Naive B cell (primary cell): ENCODE results near the gene BTNL8. TPM values are rescaled to one million over a fixed set of nuclear protein-coding genes. Genes with fewer than 3 reads are reported as not detected.
"Not testable (repeated sequence)": the region's sequence is repeated elsewhere in the genome, so short reads cannot be mapped to it uniquely, and the experiment has no call there.

Experiments
- ATAC-seq, 2 donors: fragments of 150-1000 bp; cut with Tn5 transposase; 2 replicates each; pipeline ENCODE4 v1.10.0; 2021; ENCODE audit warnings: low read depth in 2 of 2, mild to moderate bottlenecking in 2 of 2, moderate library complexity in 2 of 2
- DNase-seq: peaks from one replicate; pipeline ENCODE4 v3.0.0; 2022
- H3K27ac Mint-ChIP-seq, 6 donors: one replicate each; pipeline ENCODE4 v1.8.0; 2020 to 2022; ENCODE audit warnings: mild to moderate bottlenecking in 6 of 6, mixed read lengths in 6 of 6, moderate library complexity in 5 of 6, inconsistent platforms in 2 of 6
- H3K27me3 Mint-ChIP-seq, 3 donors: one replicate each; pipeline ENCODE4 v1.8.0; 2021 to 2022; ENCODE audit warnings: mixed read lengths in 3 of 3, mild to moderate bottlenecking in 1 of 3
- H3K36me3 Mint-ChIP-seq, 2 donors: one replicate each; pipeline ENCODE4 v1.8.0; 2020 to 2022; ENCODE audit warnings: mixed read lengths in 2 of 2, inconsistent platforms in 1 of 2, mild to moderate bottlenecking in 1 of 2
- H3K4me1 Mint-ChIP-seq, 3 donors: one replicate each; pipeline ENCODE4 v1.8.0; 2020 to 2022; ENCODE audit warnings: mixed read lengths in 3 of 3, inconsistent platforms in 1 of 3, mild to moderate bottlenecking in 1 of 3, moderate library complexity in 1 of 3
- H3K4me3 Mint-ChIP-seq, 8 donors: one replicate each; pipeline ENCODE4 v1.8.0; 2020 to 2022; ENCODE audit warnings: mild to moderate bottlenecking in 8 of 8, mixed read lengths in 8 of 8, moderate library complexity in 8 of 8, inconsistent platforms in 2 of 8
- H3K9me3 Mint-ChIP-seq, 7 donors: one replicate each; pipeline ENCODE4 v1.8.0; 2020 to 2022; ENCODE audit warnings: mixed read lengths in 7 of 7, mild to moderate bottlenecking in 5 of 7, inconsistent platforms in 2 of 7, moderate library complexity in 1 of 7
- polyA plus RNA-seq, 6 donors: library from polyadenylated mRNA; unstranded; fragments of 300-500 nt; fragmentation: Illumina TruSeq; gene quantifications; one replicate each; pipeline ENCODE4 v1.2.3, GENCODE V29; 2021; ENCODE audit warnings: low read depth in 6 of 6

BTNL8 gene
- polyA plus RNA-seq, 6 donors from 2014 or later, result not detected

- ATAC-seq, result no peak
- Mint-ChIP-seq H3K9me3 (no peaks in the 10 kb centered on the region), H3K36me3 (no peaks in the 10 kb centered on the region), H3K27me3 (peaks cover 8 to 22% (median 15%) of the 10 kb centered on the region in 3 donors), H3K4me3 (no peak overlapping the region), H3K4me1 (peaks cover 2 to 9% (median 5%) of the 10 kb centered on the region in 3 donors), H3K27ac (no peak overlapping the region)
- DNase-seq, result no peak
These were observed 32.0 kb upstream of the BTNL8 start for GRCh38 chr5:180866985-180867384.

DNA sequence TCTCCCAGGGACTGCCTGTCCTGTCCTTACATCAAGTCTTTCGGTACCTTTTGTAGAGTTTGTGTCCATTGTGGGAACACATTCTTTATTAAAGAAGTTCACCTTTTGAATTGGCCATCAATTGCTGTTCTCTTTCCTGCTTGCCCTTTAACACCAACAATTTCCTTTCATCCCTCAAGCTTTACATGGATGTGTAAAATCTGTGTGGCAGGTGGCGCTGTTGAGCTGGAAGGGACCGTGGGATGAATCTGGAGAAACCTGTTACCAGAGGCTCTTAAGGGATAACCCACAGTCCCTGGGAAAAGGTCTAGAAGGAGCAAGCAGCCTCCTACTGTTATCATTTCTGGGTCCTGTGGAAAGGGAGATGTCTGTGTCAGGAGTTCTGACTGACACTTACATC, 30.0 kb upstream of the BTNL8 start:
- DNase-seq, result peak; percentile 35
- Mint-ChIP-seq H3K27ac (no peak overlapping the region), H3K36me3 (no peaks in the 10 kb centered on the region), H3K9me3 (no peaks in the 10 kb centered on the region), H3K4me1 (peaks cover 2 to 9% (median 5%) of the 10 kb centered on the region in 3 donors), H3K4me3 (no peak overlapping the region), H3K27me3 (peaks cover 8 to 26% (median 15%) of the 10 kb centered on the region in 3 donors)
- ATAC-seq, result peak; percentile 38 to 39

GRCh38 chr5:180869587-180869986, 29.4 kb upstream of the BTNL8 start:
- Mint-ChIP-seq H3K4me1 (peaks cover 2 to 9% (median 5%) of the 10 kb centered on the region in 3 donors), H3K27ac (no peak overlapping the region)
- ATAC-seq, result no peak

GRCh38 chr5:180870276-180871068, 28.5 kb upstream of the BTNL8 start:
- no peaks in the 10 kb centered on the region for H3K36me3 Mint-ChIP-seq
- H3K4me3 Mint-ChIP-seq, result peak overlapping the region in 1 of 8 donors; percentile 29
- H3K27me3 Mint-ChIP-seq, result peaks cover 8 to 33% (median 15%) of the 10 kb centered on the region in 3 donors
- H3K9me3 Mint-ChIP-seq, result peaks cover 0 to 3% (median 0%) of the 10 kb centered on the region in 7 donors
- no peak for ATAC-seq
- H3K27ac Mint-ChIP-seq, result peak overlapping the region in 2 of 6 donors; percentile 33 to 47
- H3K4me1 Mint-ChIP-seq, result peaks cover 2 to 9% (median 5%) of the 10 kb centered on the region in 3 donors
- DNase-seq, result no peak

More at GRCh38 chr5:180869587-180869986, 29.4 kb upstream of the BTNL8 start:
- peaks cover 8 to 26% (median 15%) of the 10 kb centered on the region in 3 donors for H3K27me3 Mint-ChIP-seq
- no peak for DNase-seq
- H3K9me3 Mint-ChIP-seq, result no peaks in the 10 kb centered on the region
- H3K4me3 Mint-ChIP-seq, result no peak overlapping the region
- H3K36me3 Mint-ChIP-seq, result no peaks in the 10 kb centered on the region

DNA sequence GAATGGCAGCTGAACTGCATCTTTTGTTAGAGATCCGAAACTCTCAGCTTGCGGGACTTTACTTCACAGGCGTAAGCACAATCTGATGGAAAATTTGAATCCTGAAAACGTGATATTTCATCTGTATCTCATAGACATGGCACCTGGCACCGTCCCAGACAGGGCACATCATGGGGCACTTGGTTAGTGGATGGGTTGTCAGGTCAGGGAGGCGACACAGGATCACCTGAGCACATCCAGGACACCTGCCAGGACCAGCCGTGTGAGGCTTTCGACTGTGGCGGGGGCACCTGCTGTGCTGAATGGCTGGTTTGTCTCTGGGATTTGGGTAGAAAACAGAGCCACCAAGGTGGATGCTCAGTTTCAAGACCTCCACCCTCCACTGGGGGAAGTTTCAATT, 26.5 kb upstream of the BTNL8 start:
- ATAC-seq, result no peak

GRCh38 chr5:180873615-180874520, 25.1 kb upstream of the BTNL8 start:
- Mint-ChIP-seq H3K9me3 (peaks cover 0 to 7% (median 0%) of the 10 kb centered on the region in 7 donors), H3K4me1 (peaks cover 2 to 3% (median 3%) of the 10 kb centered on the region in 3 donors), H3K36me3 (no peaks in the 10 kb centered on the region), H3K27me3 (peaks cover 3 to 19% (median 8%) of the 10 kb centered on the region in 3 donors), H3K27ac (peak overlapping the region in 3 of 6 donors; percentile 68 to 79 (median 73)), H3K4me3 (no peak overlapping the region)
- DNase-seq (no peak), ATAC-seq (peak; percentile 23 to 57)

More for the DNA sequence above, 26.5 kb upstream of the BTNL8 start:
- no peaks in the 10 kb centered on the region for H3K36me3 Mint-ChIP-seq
- peaks cover 2 to 9% (median 5%) of the 10 kb centered on the region in 3 donors for H3K4me1 Mint-ChIP-seq
- peaks cover 8 to 21% (median 8%) of the 10 kb centered on the region in 3 donors for H3K27me3 Mint-ChIP-seq
- peak overlapping the region in 3 of 6 donors; percentile 20 to 67 (median 64) for H3K27ac Mint-ChIP-seq
- no peak overlapping the region for H3K4me3 Mint-ChIP-seq
- H3K9me3 Mint-ChIP-seq, result peaks cover 0 to 3% (median 0%) of the 10 kb centered on the region in 7 donors
- no peak for DNase-seq

DNA sequence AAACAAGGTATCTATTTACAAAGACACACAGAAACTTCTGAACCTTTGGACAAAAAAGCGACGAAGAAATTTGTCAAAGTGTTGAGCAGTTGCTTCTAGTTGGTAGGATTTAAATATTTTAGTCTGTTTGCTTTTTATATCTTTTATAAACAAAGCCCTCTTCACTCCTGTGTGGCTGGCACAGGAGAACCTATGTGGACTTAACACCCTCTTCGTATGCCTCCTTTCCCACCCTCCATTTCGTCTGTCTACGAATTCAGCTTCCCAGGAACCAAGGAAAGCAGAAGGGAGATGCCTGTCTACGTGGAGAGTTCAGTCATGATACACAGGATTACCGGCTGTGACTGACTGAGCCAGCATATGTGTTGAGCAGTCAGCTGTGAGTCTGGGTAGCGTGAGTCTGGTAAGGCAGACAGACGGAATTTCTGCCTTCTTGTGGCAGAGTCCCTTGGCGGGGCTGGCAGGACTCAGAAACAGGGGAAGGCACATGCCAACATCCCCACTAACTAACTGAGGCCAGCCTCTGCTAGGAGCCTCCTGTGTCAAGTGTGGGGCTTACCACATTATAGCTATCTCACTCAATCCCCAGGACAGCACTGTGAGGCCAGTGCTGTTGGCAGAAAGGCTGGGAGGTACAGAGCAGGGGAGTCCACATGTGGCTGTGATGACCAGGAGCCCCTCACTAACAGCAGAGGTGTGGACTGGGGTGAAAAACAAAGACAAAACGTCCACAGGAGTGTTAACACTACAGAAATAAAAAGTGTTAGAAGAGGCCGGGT, 24.0 kb upstream of the BTNL8 start:
- no peaks in the 10 kb centered on the region for H3K36me3 Mint-ChIP-seq
- DNase-seq (no peak), ATAC-seq (no peak)
- peaks cover 0 to 7% (median 0%) of the 10 kb centered on the region in 7 donors for H3K9me3 Mint-ChIP-seq
- H3K27ac Mint-ChIP-seq, result no peak overlapping the region
- no peak overlapping the region for H3K4me3 Mint-ChIP-seq
- peaks cover 0 to 17% (median 5%) of the 10 kb centered on the region in 3 donors for H3K27me3 Mint-ChIP-seq
- no peaks in the 10 kb centered on the region for H3K4me1 Mint-ChIP-seq

GRCh38 chr5:180875860-180876426, 23.0 kb upstream of the BTNL8 start:
- H3K9me3 Mint-ChIP-seq, result peaks cover 0 to 8% (median 1%) of the 10 kb centered on the region in 7 donors
- H3K27me3 Mint-ChIP-seq, result peaks cover 0 to 22% (median 0%) of the 10 kb centered on the region in 3 donors
- peak overlapping the region in 2 of 6 donors; percentile 20 to 56 for H3K27ac Mint-ChIP-seq
- DNase-seq (no peak), ATAC-seq (no peak)
- no peak overlapping the region for H3K4me3 Mint-ChIP-seq
- H3K36me3 Mint-ChIP-seq, result no peaks in the 10 kb centered on the region
- no peaks in the 10 kb centered on the region for H3K4me1 Mint-ChIP-seq

GRCh38 chr5:180885845-180886529, 13.0 kb upstream of the BTNL8 start:
- H3K4me3 Mint-ChIP-seq, H3K9me3 Mint-ChIP-seq, ATAC-seq, H3K4me1 Mint-ChIP-seq, H3K36me3 Mint-ChIP-seq, H3K27ac Mint-ChIP-seq, DNase-seq: not testable (repeated sequence)
- peaks cover 45 to 81% (median 67%) of the 10 kb centered on the region in 3 donors for H3K27me3 Mint-ChIP-seq

GRCh38 chr5:180889381-180889780, 9.6 kb upstream of the BTNL8 start:
- peaks cover 2 to 17% (median 4%) of the 10 kb centered on the region in 7 donors for H3K9me3 Mint-ChIP-seq
- no peak overlapping the region for H3K4me3 Mint-ChIP-seq
- no peak for DNase-seq
- H3K4me1 Mint-ChIP-seq, result no peaks in the 10 kb centered on the region
- ATAC-seq, result no peak
- H3K27ac Mint-ChIP-seq, result no peak overlapping the region
- peaks cover 28 to 76% (median 60%) of the 10 kb centered on the region in 3 donors for H3K27me3 Mint-ChIP-seq
- peaks cover 6 to 9% of the 10 kb centered on the region in 2 donors for H3K36me3 Mint-ChIP-seq

GRCh38 chr5:180895330-180895729, 3.6 kb upstream of the BTNL8 start:
- not testable (repeated sequence) for H3K4me3 Mint-ChIP-seq, H3K27ac Mint-ChIP-seq, DNase-seq, H3K36me3 Mint-ChIP-seq, ATAC-seq, H3K4me1 Mint-ChIP-seq
- peaks cover 17 to 41% (median 38%) of the 10 kb centered on the region in 3 donors for H3K27me3 Mint-ChIP-seq
- H3K9me3 Mint-ChIP-seq, result peaks cover 0 to 18% (median 9%) of the 10 kb centered on the region in 7 donors

DNA sequence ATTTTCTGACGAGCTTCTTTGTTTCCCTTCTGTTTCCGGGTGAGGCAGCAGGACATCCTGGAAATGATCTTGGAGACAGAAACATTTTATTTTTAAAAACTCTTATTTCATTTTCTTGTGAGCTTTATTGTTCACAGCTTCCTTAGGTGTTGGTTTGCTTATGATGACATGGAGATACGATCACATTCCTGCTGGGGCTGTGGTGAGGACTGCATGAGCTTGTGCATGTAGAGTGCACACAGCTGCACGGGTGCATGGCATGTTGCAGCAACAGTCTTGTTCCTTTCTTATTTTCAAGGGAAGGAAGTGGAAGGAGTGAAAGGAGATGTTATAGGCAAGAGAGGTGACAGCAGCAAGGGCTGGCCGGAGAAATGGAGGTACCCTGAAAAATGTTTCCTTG, 1.2 kb downstream of the BTNL8 start:
- Mint-ChIP-seq H3K4me3 (peak overlapping the region in 1 of 8 donors; percentile 54), H3K36me3 (no peaks in the 10 kb centered on the region), H3K27ac (no peak overlapping the region), H3K9me3 (peaks cover 0 to 2% (median 0%) of the 10 kb centered on the region in 7 donors), H3K4me1 (peaks cover 0 to 3% (median 0%) of the 10 kb centered on the region in 3 donors), H3K27me3 (peaks cover 6 to 20% (median 17%) of the 10 kb centered on the region in 3 donors)
- ATAC-seq (no peak), DNase-seq (no peak)
